ENCODE measurements around the gene INPP5A. TPM values are rescaled to one million over a fixed set of nuclear protein-coding genes. Genes with fewer than 3 reads are reported as not detected.

INPP5A gene
- total RNA-seq, 4 donors from 2014 or later = 31.2 to 51.8 (median 41.5) TPM

- intact Hi-C loops (cut with DNase I; ENCODE audit: low total_unique reads) = no loop called here
- 52 to 58% methylated on average over 21 of the region's 21 CpGs for WGBS, 2 donors
- no peak for DNase-seq (ENCODE audit: low spot score in 2 of 2)
These were observed 10.1 kb upstream of the INPP5A start for GRCh38 chr10:132527339-132528063.

GRCh38 chr10:132528064-132528691 is 9.4 kb upstream of the INPP5A start:
- no peak for DNase-seq (ENCODE audit: low spot score in 2 of 2)
- no peak for TF ChIP-seq POLR2A (IDR thresholded peaks at IDR 0.05)
- TF ChIP-seq CTCF (IDR thresholded peaks at IDR 0.05) = no peak
- 30 to 37% methylated on average over 11 of the region's 11 CpGs for WGBS, 2 donors
- no peak overlapping the region for H3K4me3 ChIP-seq (ENCODE audit: low read depth, poor library complexity, severe bottlenecking)
- intact Hi-C loops (cut with DNase I; ENCODE audit: low total_unique reads) = no loop called here

More at GRCh38 chr10:132527339-132528063, 10.1 kb upstream of the INPP5A start:
- no peak for TF ChIP-seq POLR2A (IDR thresholded peaks at IDR 0.05)
- no peak for TF ChIP-seq CTCF (IDR thresholded peaks at IDR 0.05)
- no peak overlapping the region for H3K4me3 ChIP-seq (ENCODE audit: low read depth, poor library complexity, severe bottlenecking)

GRCh38 chr10:132532179-132532578 is 5.4 kb upstream of the INPP5A start:
- DNase-seq (ENCODE audit: low spot score in 2 of 2) = no peak
- no peak for TF ChIP-seq CTCF (IDR thresholded peaks at IDR 0.05)
- TF ChIP-seq POLR2A (IDR thresholded peaks at IDR 0.05) = no peak
- intact Hi-C loops (cut with DNase I; ENCODE audit: low total_unique reads) = no loop called here
- WGBS, 2 donors = 91 to 97% methylated on average over 6 of the region's 6 CpGs
- H3K4me3 ChIP-seq (ENCODE audit: low read depth, poor library complexity, severe bottlenecking) = no peak overlapping the region

GRCh38 chr10:132532749-132533560 is 4.6 kb upstream of the INPP5A start:
- H3K4me3 ChIP-seq (ENCODE audit: low read depth, poor library complexity, severe bottlenecking) = no peak overlapping the region
- WGBS, 2 donors = 91 to 95% methylated on average over 14 of the region's 14 CpGs
- no peak for DNase-seq (ENCODE audit: low spot score in 2 of 2)
- no peak for TF ChIP-seq CTCF (IDR thresholded peaks at IDR 0.05)
- TF ChIP-seq POLR2A (IDR thresholded peaks at IDR 0.05) = no peak
- intact Hi-C loops (cut with DNase I; ENCODE audit: low total_unique reads) = no loop called here

- H3K4me3 ChIP-seq (ENCODE audit: low read depth, poor library complexity, severe bottlenecking) = no peak overlapping the region
- TF ChIP-seq CTCF (IDR thresholded peaks at IDR 0.05) (no peak), POLR2A (IDR thresholded peaks at IDR 0.05) (no peak)
- DNase-seq (ENCODE audit: low spot score in 2 of 2) = no peak
- intact Hi-C loops (cut with DNase I; ENCODE audit: low total_unique reads) = no loop called here
- 81 to 89% methylated on average over 12 of the region's 12 CpGs for WGBS, 2 donors
These were observed 3.9 kb upstream of the INPP5A start for GRCh38 chr10:132533571-132534260.

All from lower leg skin (tissue), 4 donors.